PC-3 (cell line): ENCODE measurements around the gene PPP4R3B.

Experiments
- EZH2phosphoT487 ChIP-seq: fragments of 300-600 bp; sonication (generic); IDR thresholded peaks from 2 replicates; pipeline ENCODE4 v1.6.1; 2018; ENCODE audit warnings: mild to moderate bottlenecking, antibody characterized with exemption, low read length, borderline replicate concordance
- TF ChIP-seq, protein P1 (sequence below): fragments of 300-600 bp; sonication (generic); conservative IDR thresholded peaks from 2 replicates; pipeline ENCODE4 v1.5.1; 2017; ENCODE audit warnings: antibody characterized with exemption, low read depth, mild to moderate bottlenecking, low read length

DNA sequence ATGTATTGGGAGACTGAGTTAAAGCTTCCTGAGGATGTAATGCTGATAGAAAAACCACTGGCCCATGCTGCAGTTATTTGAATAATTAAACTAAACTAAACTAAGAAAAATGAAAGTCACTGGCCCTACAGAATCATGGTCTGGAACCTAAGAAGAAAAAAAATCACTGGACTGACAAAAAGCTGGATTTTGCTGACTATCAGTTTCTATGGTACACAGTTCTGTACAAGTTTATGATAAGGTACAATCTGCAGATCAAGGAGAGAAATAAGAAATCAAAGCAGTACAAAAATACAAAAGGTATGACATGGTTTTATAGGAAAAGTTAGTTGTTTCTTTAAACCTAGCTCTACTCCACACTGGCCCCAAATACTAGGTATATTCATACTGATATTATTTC, 15.6 kb downstream of the PPP4R3B start:
- TF ChIP-seq, protein P1, sequence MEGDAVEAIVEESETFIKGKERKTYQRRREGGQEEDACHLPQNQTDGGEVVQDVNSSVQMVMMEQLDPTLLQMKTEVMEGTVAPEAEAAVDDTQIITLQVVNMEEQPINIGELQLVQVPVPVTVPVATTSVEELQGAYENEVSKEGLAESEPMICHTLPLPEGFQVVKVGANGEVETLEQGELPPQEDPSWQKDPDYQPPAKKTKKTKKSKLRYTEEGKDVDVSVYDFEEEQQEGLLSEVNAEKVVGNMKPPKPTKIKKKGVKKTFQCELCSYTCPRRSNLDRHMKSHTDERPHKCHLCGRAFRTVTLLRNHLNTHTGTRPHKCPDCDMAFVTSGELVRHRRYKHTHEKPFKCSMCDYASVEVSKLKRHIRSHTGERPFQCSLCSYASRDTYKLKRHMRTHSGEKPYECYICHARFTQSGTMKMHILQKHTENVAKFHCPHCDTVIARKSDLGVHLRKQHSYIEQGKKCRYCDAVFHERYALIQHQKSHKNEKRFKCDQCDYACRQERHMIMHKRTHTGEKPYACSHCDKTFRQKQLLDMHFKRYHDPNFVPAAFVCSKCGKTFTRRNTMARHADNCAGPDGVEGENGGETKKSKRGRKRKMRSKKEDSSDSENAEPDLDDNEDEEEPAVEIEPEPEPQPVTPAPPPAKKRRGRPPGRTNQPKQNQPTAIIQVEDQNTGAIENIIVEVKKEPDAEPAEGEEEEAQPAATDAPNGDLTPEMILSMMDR = no peak
- TF ChIP-seq EZH2phosphoT487 = no peak
